ENCODE data around the gene PHACTR3.

PHACTR3 gene

DNA sequence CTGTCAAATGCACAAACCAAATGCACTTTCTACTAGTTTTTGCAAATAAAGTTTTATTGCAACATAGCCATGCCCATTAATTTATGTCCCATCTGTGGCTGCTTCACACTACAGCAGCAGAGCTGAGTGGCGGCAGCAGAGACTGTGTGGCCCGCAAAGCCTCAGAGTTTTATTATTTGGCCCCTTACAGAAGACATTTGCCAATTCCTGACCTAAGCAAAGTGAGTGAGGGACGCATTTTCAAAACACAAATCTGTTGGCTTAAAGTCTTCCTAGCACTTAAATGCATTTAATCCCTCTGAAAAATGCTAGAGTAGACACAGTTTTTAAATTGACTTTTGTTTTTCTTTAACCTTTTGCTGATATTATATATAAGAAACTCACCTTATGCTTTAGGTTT is 126.4 kb downstream of the PHACTR3 start:
- DNase-seq (ENCODE audit: low read depth in 2 of 2), result no peak

DNA sequence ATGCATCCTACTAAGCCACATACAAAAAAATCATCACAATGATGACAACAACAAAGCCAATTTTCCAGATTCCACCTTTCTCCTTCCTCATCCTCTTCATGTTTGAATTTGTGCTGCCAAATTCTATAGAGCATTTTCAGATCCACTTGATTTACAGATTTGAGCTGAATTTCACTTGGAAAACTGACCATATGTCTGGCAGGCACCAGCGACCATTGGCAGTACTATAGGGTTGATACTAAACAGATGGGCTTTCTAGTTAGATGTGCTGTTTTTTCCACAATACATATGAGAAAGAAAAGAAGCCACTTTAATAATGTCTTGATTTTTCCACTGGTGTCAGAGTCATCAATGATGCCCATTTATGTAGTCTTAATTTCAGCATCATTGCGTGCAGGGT is 127.0 kb downstream of the PHACTR3 start:
- no peak for DNase-seq (ENCODE audit: low read depth in 2 of 2)

DNA sequence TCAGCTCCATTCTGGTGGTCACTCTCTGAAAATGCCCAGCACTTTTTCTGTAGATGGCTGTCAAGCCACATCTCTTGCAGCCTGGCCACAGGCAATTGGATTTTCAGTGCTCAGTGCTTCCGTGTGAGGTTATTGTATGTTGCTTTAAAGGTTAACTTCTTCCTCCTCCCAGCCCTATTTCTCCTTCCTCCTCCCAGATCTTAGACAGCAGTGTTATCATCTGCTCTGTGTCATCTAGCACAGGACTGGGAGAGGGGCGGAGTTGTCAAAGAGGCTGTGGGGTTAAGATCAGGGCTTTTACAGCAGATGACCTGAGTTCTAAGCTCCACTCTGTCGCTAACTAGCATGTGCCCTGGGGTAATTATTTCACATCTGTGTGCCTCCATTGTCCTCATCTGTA is 129.0 kb downstream of the PHACTR3 start:
- no peak for DNase-seq (ENCODE audit: low read depth in 2 of 2)

GRCh38 chr20:59735486-59735885 is 131.1 kb downstream of the PHACTR3 start:
- DNase-seq (ENCODE audit: low read depth in 2 of 2), result no peak

- DNase-seq (ENCODE audit: low read depth in 2 of 2), result no peak
Observed at GRCh38 chr20:59735917-59736316, 131.6 kb downstream of the PHACTR3 start.

DNA sequence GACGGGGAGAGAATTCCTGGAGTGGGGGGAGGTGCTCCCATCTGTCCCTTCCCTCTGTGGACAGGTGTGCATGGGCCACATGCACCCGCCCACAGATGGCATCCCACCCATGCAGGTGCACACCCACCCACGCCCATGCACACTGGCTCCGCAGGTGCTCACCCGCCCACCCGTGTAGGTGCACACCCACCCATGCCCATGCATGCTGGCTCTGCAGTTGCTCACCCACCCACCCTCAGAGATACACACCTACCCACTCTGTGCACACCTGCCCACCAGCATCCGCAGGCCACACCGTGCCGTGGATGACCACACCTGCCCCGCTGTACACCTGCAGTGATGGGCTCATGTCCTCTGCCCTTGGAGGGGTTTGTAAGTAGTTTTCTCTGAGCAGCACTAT is 132.0 kb downstream of the PHACTR3 start:
- DNase-seq (ENCODE audit: low read depth in 2 of 2), result no peak

DNA sequence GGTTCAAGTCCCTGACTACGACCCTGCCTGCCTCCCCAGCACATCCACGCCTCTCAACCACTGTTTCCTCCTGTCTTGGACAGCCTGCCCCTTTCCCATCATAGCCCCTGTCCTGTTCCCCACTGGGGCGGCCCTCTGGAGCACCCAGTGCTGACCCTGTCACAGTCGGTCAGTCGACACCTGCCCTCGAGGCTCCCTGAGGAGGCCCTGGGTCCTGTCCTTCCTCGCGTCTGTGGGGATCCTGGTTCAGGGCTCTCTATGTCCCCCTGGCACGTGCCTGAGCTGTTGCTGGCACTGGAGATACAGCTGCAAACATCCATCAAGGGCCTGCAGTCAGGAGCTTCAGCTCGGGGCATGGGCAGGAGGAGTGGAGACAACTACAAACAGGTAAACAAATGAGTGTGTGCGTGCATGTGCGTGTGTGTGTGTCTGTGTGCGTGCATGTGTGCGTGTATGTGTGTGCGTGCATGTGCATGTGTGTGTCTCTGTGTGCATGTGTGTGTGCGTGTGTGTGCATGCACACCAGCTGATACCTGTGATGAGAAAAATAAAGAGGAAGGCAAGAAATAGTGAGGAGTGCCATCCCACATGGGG is 132.8 kb downstream of the PHACTR3 start:
- no peak for DNase-seq (ENCODE audit: low read depth in 2 of 2)

DNA sequence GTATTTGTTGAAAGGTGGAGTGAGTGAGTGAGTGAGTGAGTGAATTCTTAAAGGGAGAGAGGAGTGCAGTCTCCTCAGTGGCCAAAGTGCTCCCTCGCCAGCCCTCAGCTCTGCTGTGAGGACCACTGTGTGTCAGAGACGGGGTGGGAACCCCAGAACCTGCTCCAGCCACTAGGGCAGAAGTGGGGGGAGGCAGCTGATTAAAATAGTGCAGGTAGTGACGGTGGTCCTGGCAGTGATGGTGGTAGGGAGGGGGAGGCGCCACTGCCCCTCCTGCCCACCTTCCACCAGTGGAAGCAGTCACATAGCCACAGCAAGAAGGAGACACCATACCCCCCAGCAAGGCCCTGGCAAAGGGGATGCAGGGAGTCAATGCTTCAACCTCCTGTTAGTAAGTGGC is 133.5 kb downstream of the PHACTR3 start:
- no peak for DNase-seq (ENCODE audit: low read depth in 2 of 2)

GRCh38 chr20:59738851-59739250 is 134.5 kb downstream of the PHACTR3 start:
- no peak for DNase-seq (ENCODE audit: low read depth in 2 of 2)

GRCh38 chr20:59740621-59741020 is 136.3 kb downstream of the PHACTR3 start:
- DNase-seq (ENCODE audit: low read depth in 2 of 2), result no peak

DNA sequence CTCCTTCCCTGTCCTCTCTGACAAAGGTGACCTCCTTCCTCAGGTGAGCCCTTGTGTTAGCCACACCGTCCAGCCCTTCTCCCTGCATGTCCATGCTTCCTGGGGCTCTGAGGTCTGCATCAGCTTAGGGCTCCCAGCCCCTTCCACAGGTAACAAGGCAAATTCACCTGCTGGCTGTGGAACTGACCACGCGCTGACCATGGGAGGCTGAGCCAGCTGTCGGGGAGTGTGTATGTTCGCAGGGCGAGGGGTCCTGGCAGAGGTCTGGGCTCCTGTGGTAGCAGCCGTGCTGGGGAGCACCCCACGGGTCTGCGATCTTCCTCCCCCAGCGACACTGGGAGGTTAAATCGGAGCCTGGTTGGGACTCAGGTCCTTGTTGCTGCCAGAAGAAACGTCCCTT is 136.7 kb downstream of the PHACTR3 start:
- no peak for DNase-seq (ENCODE audit: low read depth in 2 of 2)

GRCh38 chr20:59742351-59743095 is 138.2 kb downstream of the PHACTR3 start:
- DNase-seq (ENCODE audit: low read depth in 2 of 2), result no peak

DNA sequence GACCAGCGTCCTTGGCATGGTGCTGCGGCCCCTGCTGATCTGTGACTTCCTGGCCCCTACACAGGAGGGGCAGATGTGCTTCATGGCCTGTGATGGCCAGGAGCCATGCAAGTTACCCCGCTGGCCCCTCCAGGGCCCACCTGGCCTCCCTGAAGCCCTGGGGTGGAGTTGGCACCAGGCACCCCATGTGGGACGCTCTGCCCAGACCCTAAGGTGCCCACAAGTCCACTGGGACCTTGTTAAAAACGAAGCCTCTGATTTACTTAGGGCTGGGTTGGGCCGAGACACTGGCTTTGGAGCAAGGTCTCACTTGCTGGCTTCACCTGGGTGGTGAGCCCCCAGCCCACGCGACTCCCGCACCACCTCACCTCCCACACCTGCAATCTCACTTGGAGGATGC is 139.0 kb downstream of the PHACTR3 start:
- no peak for DNase-seq (ENCODE audit: low read depth in 2 of 2)

DNA sequence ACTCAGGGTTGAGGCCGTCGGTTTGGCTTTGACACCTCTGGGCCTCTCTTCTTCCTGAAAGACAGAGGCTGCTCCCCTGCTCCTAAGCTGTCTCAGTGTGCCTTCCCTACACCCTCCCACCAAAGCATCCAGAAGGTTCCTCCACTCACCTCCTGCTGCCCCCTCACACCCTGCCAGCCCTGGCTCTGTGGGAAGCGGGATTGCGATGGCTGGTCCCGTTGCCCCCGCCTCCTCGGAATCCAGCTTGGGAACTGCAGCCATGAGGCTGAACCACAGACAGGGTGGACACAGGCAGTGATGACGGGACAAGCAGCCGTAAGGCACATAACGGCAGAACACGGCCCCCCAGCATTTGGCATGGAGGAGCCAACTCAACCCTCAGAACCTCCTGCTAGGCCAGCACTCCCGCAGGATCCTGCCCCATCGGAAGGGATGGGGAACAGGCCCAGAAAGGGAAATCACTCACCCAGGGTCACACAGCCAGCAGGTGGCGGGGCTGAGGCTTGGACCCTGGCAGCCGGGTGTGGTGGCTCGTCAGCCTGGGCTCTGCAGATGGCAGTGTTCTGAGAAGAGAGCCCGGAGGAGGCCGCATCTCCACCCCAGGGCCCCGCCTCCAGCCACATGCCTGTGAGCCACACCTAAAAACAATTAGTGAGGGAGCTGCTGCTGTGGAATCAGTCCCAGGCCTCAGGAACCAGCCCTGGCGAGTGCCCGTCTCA is 139.6 kb downstream of the PHACTR3 start:
- DNase-seq (ENCODE audit: low read depth in 2 of 2), result no peak

DNA sequence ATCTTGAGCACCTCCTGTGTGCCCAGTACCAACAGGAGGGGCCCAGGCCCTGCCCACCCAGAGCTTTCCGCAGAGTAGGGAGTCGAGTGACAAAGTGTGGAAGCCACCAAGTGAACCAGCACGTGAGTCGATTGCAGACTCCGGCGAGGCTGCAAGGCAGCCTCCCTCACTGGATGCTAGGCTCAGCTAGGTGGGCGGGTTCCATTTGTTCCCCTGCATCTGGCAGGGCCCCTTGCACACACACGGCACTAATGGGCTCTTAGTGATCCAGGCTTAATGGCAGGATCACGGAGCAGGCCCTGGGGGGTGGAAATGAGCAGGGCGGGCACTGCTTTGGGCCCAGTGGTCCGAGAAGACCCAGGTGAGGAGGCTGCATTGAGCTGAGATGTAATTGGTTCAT is 140.4 kb downstream of the PHACTR3 start:
- DNase-seq (ENCODE audit: low read depth in 2 of 2), result no peak

DNA sequence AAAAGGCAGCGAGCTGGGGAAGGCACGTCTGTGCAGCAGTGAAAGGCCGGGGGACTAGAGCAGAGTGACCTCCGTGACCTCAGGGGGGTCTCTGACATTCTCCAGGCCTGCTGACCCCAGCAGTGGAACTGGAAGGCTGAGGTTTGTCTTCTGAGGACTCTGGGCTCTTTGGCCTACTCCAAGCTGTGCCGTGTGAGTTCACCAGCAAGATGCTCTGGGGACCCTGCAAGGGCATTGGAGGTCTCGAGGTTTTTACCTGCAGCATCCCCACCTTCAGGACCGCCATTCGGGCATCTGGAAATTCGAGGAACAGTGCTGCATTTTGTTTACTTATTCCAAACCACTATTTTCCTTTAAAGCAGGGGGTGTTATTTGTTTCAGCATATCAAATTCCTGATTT is 140.9 kb downstream of the PHACTR3 start:
- no peak for DNase-seq (ENCODE audit: low read depth in 2 of 2)

- DNase-seq (ENCODE audit: low read depth in 2 of 2), result no peak
Observed at GRCh38 chr20:59745716-59746115, 141.4 kb downstream of the PHACTR3 start.

GRCh38 chr20:59746155-59746554 is 141.8 kb downstream of the PHACTR3 start:
- no peak for DNase-seq (ENCODE audit: low read depth in 2 of 2)

GRCh38 chr20:59747671-59748515 is 143.6 kb downstream of the PHACTR3 start:
- no peak for DNase-seq (ENCODE audit: low read depth in 2 of 2)

- DNase-seq (ENCODE audit: low read depth in 2 of 2), result no peak
Observed at GRCh38 chr20:59748619-59749191, 144.4 kb downstream of the PHACTR3 start.

DNA sequence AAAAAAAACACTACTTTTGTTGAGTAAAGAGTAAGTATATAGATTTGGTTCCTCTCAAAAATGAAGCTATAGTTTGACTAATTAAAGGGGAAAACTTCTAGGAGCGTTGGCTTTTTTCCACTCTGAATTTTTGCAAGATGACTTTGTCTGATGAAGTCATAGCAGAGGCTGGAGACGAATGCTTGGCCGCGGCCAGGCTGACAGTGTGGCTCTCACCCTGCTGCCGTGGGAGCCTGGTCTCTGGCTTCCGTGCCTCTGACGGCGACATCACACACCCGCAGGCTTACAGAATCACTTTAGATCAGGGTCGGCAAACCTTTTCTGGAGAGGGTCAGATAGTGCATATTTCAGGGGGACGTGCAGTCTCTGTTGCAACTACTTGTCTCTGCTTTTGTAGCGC is 145.0 kb downstream of the PHACTR3 start:
- DNase-seq (ENCODE audit: low read depth in 2 of 2), result no peak

All from stimulated activated CD8-positive, alpha-beta memory T cell treated with anti-CD3 and anti-CD28 coated beads, Interleukin-2, amount 100 ng/mL, for 1 hour (primary cell).